Measurements from ENCODE around the gene ZFHX3.
"Not testable (repeated sequence)": the region's sequence is repeated elsewhere in the genome, so short reads cannot be mapped to it uniquely, and the experiment has no call there.

The ZFHX3 gene

GRCh38 chr16:73047536-73048291 lies at the start of gene ZFHX3:
ZFHX3 (minus strand) TSS chr16:73048128; CDS start chr16:72960145, 87,983 bp downstream.
- no peak for DNase-seq (ENCODE audit: low read depth in 2 of 3, low spot score in 2 of 3)

- DNase-seq (ENCODE audit: low read depth in 2 of 3, low spot score in 2 of 3), result no peak
Measured at GRCh38 chr16:73096510-73096909, 48.6 kb upstream of the ZFHX3 start.

- DNase-seq (ENCODE audit: low read depth in 2 of 3, low spot score in 2 of 3), result no peak
Measured at GRCh38 chr16:73095885-73096421, 48.0 kb upstream of the ZFHX3 start.

GRCh38 chr16:73095142-73095820 lies 47.4 kb upstream of the ZFHX3 start:
- no peak for DNase-seq (ENCODE audit: low read depth in 2 of 3, low spot score in 2 of 3)

- DNase-seq (ENCODE audit: low read depth in 2 of 3, low spot score in 2 of 3), result no peak
Measured at GRCh38 chr16:73094371-73094770, 46.4 kb upstream of the ZFHX3 start.

- no peak for DNase-seq (ENCODE audit: low read depth in 2 of 3, low spot score in 2 of 3)
Measured at GRCh38 chr16:73093146-73094144, 45.5 kb upstream of the ZFHX3 start.

GRCh38 chr16:73092236-73092781 lies 44.4 kb upstream of the ZFHX3 start:
- DNase-seq (ENCODE audit: low read depth in 2 of 3, low spot score in 2 of 3), result no peak

GRCh38 chr16:73091174-73091573 lies 43.2 kb upstream of the ZFHX3 start:
- DNase-seq (ENCODE audit: low read depth in 2 of 3, low spot score in 2 of 3), result no peak

GRCh38 chr16:73089420-73089819 lies 41.5 kb upstream of the ZFHX3 start:
- no peak for DNase-seq (ENCODE audit: low read depth in 2 of 3, low spot score in 2 of 3)

GRCh38 chr16:73086108-73086507 lies 38.2 kb upstream of the ZFHX3 start:
- no peak for DNase-seq (ENCODE audit: low read depth in 2 of 3, low spot score in 2 of 3)

- no peak for DNase-seq (ENCODE audit: low read depth in 2 of 3, low spot score in 2 of 3)
Measured at GRCh38 chr16:73083271-73083670, 35.3 kb upstream of the ZFHX3 start.

- DNase-seq (ENCODE audit: low read depth in 2 of 3, low spot score in 2 of 3), result not testable (repeated sequence)
Measured at GRCh38 chr16:73082634-73083051, 34.7 kb upstream of the ZFHX3 start.

- DNase-seq (ENCODE audit: low read depth in 2 of 3, low spot score in 2 of 3), result no peak
Measured at GRCh38 chr16:73080931-73081330, 33.0 kb upstream of the ZFHX3 start.

- DNase-seq (ENCODE audit: low read depth in 2 of 3, low spot score in 2 of 3), result no peak
Measured at GRCh38 chr16:73076324-73076810, 28.4 kb upstream of the ZFHX3 start.

GRCh38 chr16:73074382-73074781 lies 26.5 kb upstream of the ZFHX3 start:
- DNase-seq (ENCODE audit: low read depth in 2 of 3, low spot score in 2 of 3), result no peak

GRCh38 chr16:73072051-73072450 lies 24.1 kb upstream of the ZFHX3 start:
- DNase-seq (ENCODE audit: low read depth in 2 of 3, low spot score in 2 of 3), result not testable (repeated sequence)

- no peak for DNase-seq (ENCODE audit: low read depth in 2 of 3, low spot score in 2 of 3)
Measured at GRCh38 chr16:73071131-73071940, 23.4 kb upstream of the ZFHX3 start.

GRCh38 chr16:73069581-73070262 lies 21.8 kb upstream of the ZFHX3 start:
- no peak for DNase-seq (ENCODE audit: low read depth in 2 of 3, low spot score in 2 of 3)

All from activated CD8-positive, alpha-beta memory T cell treated with anti-CD3 and anti-CD28 coated beads for 48 hours (primary cell).